Hematopoietic multipotent progenitor cell treated with erythropoietin and hydrocortisone succinate and interleukin-3 and kit ligand, for 6 days (in vitro differentiated cells): ENCODE results near the gene GARIN6.
A peak's percentile ranks its signal among the peaks of the same experiment; 100 is the strongest.
"Not testable (repeated sequence)": the region's sequence is repeated elsewhere in the genome, so short reads cannot be mapped to it uniquely, and the experiment has no call there.

Experiments
- DNase-seq: peaks from one replicate; pipeline ENCODE4 v3.0.0-alpha.2; 2015

Gene GARIN6

DNA sequence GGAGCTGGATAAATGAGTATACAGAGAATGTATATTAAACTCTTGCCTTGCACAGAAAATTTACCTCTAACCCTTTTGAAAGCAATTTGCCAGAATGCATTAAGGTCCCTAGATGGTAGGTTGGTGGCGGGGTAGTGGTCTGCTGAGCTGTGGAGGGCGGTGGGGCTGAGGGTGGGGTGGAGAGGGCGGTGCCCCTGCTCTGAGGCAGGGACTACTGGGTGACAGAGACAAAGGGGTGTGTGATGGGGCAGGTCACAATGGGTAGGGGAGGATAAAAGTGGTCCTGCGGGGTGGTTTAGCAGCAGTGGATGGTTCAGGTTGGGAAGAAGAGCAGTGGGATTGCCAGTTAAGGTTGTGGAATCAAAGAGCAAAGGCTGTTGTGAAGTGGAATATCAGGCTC lies at the start of gene GARIN6:
Gene GARIN6 (plus strand): TSS at position 301 of the 400 bp plus-strand sequence. CDS start 422 bp downstream, outside the sequence.
- DNase-seq, result no peak

DNA sequence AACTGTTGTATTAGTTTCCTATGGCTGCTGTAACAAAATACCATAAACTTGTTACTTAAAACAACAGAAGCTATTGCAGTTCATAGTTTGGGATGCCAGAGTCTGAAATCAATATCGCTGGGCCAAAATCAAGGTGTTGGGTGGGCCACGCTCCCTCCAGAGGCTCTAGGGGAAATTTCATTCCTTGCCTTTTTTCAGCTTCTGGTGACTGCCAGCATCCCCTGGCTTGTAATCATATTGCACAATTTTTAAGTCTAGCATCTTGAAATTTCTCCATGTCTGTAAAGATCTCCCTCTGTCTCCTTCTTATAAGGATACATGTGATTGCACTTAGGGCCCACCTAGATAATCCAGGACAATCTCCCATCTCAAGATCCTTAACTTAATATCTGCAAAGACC lies 48.8 kb upstream of the GARIN6 start:
- DNase-seq, result no peak

DNA sequence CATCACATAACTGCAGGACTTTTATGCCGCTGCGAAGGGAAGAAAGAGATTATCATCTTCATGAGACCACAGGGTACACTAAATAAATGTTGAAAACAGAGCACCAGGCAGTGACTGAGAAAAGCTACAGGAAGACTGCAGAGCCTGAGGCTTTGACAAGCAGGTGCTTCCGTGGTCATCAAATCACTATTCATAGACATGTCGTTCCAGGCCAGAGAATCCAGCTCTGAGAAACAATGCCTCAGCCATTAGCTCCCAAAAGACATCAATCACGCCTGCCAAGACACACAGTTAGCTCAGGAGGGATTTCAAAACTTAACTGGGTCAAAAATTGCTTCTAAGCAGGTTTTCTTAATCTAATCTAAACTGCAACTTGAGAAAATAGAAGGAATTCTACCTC lies 47.2 kb upstream of the GARIN6 start:
- DNase-seq, result no peak

DNA sequence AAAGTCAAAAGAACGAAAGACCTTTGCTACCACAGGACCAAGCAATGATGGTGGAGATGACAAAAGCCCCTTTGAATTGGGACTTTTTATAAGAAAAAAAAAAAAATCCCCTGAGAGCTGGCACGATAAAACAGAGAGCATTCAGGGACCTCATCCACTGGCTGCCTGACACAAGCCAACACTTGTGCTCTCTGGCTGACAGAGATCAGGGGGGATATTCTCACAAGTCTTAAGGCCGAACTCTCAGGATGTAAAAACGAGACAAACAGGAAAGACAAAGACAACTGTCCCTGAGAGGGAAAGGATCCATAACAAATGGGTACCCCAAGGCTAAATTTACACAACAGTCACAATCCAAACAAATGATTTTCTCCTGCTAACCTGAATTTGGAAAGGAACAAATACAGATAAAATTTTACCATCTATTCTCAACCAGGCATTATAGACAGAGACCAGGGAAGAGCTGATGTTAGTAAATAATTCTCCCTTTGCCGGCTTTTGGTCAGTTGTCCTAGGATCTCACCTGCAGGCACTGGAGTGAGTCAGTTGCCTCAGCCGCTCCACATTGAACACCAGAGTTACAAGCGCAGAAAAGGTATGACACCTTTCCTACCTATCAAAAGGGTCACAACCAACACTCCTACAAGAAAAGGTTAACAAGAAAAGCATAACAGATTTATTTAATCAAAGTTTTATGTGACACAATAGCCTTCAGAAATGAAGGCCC lies 37.9 kb upstream of the GARIN6 start:
- no peak for DNase-seq

DNA sequence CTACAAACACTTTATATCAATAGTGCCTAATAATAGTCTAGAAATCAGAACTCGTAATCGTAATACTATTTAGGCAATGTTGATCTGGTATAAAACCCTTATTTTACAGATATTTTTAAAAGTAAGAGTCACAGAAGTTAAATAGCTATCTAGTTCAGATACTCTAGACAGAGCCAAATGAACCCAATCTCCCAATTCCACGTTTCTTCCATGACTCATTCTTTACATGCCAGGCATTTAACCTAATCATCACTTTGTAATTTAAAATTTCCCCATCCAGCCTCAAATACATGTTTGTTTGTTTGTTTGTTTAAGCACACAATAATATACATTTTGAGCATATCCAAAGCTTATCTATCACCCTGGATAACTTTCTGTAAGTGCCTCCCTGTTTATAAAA lies 36.4 kb upstream of the GARIN6 start:
- DNase-seq, result no peak

DNA sequence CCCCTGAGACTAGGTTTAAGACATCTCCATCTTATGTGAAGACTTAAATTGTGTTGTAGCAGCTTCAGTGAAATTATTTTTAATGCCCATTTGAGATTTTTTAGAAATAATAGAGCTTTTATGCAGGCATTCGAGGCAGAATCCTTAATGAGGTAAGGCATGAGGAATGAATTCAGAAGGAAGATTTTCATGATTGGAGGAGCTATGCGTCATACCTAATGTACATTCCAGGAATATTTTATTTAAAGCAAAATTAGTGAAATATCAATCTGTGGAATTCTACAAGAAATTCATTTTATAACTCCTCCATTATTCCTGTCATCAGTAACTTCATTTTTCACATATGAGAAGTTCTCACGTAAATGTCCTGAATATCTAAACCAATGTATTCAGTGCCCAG lies 36.0 kb upstream of the GARIN6 start:
- no peak for DNase-seq

DNA sequence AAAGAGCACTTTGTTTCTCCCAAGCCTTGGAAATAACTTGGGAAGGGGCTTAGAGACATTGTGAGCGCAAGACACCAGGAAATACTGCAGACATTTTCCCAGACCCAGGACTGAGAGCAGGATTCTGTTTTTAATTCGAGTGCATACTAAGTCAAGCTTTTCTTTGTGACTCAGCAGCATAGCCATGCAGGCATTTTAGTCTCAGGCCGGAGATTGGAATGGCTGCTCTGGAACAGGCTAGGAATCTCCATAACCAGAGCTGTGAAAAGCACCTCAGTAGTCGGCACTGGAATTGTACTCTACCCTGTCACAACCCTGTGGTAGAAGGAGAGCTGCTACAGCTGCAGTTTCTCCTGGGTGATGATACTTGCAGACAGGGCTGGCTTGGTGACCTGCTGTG lies 28.9 kb upstream of the GARIN6 start:
- DNase-seq, result no peak

DNA sequence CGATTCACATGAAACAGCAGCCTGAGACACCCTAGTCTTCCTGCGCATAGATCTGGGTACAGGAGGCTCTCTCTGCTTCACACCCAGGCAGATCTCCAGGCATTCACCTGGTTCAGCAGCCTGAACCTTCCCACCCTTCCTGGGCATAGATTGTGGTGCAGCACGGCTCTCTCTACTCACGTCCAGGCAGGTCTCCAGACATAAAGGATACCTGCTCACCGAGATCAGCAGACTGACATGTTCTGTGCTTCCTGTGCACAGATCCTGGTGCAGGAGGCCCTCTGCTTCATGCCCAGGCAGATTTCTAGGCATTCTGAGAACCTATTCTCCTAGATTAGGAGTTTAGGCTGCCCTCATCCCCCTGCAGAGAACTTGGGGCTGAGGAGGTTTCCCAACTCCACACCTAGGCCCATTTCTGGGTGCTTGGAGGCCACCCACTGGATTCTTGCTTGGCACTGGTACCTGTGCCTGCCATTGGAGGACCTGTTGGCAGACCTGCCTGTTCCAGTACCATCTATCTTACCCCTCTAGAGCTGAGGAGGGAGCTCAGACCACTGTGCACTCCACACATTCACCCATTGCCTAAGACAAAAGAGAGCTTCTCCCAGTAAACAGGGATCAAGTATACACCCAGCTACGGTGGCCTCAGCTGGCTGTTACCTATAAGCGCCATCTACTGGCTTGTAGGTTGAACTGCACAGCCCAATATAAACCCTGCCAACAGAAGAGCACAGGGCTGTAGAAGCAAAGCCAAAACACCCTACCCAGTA lies 28.0 kb upstream of the GARIN6 start:
- peak; percentile 63 for DNase-seq

DNA sequence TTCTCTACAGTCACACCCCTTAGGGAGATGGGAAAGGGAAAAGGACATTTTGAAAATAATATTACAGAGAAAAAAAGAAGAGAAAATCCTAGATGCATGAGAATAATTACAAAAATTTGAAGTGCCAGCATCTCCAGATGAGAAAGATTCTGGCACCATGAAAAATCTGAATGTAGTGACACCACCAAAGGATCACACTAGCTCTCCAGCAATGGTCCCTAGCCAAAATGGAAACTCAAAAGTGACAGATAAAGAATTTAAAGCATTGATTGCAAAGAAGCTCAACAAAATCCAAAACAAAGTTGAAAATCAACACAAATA lies 27.4 kb upstream of the GARIN6 start:
- no peak for DNase-seq

DNA sequence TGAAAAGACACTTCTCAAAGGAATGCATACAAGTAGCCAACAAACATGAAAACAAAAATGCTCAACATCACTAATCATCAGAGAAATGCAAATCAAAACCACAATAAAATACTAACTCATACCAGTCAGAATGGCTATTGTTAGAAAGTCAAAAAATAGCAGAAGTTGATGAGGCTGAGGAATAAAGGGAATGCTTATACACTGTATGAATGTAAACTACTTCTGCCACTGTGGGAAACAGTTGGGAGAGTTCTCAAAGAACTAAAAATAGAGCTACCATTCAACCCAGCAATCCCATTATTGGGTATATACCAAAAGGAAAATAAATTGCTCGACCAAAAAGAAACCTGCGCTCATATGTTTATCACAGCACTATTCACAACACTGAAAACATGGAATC lies 23.0 kb upstream of the GARIN6 start:
- not testable (repeated sequence) for DNase-seq

DNA sequence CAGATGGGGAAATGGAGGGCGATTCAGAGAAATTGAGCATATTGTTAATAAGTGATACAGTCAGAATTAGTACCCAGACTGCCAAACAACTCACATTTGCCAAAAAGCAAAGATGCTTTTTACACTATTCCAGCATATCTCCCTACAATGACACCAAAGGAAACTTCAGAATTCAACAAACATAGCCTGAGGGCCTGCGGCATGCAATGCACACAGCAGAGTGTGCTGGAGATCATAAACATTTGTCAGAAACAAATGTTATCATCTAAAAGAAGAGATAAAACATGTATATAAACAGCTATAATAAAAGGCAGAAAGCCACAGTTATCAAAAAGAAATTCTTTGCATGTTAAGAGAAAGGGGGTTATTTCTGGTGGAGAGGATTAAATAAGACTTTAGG lies 20.1 kb upstream of the GARIN6 start:
- DNase-seq, result no peak

DNA sequence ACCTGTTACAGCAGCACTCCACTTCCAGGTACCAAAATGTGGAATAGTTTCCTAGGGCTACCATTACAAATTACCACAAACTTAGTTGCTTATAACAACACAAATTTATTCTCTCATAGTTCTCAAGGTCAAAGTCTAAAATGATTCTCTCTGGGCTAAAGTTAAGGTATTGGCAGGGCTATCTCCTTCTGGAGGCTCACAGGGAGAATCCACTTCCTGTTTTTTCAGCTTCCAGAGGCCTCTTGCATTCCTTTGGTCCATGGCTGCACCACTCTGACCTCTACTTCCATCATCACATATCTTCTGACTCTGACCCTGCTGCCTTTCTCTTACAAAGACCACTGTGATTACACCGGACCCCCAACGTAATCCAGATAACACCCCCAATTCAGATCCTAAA lies 2.9 kb upstream of the GARIN6 start:
- no peak for DNase-seq

DNA sequence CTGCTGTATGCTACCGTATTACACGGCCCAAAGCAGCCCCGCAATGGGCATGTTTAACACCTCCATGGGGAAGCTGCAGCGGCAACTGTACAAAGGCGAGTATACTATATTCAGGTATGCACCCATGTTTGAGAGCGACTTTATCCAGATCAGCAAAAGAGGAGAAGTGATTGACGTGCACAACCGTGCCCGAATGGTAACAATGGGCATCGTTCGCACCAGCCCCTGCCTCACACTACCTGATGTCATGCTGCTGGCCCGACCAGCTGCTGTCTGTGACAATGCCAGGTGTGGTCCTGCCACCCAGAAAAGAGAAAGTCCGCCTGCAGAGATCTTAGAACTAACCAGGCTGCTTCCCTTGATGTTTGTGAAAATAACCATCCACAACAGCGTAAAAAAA lies 630 bp downstream of the GARIN6 start:
- DNase-seq, result no peak

DNA sequence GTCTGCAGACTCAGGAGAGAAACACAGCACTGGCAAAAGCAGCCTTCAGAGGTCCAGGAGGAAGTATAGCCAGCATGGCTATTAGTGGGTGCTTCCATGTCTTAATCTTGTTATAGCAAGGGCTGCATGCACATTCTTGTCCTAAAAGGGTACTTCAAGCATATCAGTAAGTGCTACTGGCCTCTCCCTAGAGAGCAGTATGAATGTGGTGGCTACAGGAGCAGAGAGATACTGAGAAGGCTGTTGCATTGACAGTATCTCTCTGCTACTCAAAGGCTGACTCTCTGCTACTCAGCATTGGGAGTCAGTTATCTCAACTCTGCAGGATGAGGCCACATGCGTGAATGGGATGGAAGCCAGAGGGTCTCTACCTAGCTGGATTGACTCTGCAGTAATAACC lies 2.0 kb downstream of the GARIN6 start:
- DNase-seq, result no peak

DNA sequence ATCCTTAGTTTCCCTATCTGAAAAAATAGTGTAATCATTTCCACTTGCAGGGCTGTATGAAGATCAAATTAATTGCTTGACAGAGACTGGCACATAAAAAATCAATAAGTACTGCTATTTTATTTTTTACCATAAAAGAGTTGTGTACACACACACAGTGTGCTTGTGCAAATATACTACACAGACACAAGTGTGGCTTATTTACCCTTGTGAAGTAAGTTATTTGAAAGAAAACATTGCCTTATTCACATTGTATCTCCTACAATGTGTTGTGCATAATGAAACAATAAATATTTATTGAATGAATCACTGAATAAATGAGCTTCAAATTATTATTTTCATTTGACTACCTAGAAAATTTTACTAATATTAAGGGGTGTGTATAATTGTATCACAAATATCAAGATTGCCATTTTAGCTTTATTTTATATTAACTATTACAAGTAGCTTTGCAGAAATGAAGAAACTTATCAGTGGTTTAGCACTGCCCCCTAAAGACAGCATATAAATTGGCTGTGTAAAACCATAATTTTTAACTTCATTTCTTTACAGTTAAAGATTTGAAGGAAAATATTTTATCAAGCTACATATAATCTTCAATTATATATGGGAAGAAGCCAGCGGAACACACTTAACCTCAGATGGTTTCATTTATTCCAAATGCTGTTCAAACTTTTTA lies 11.3 kb downstream of the GARIN6 start:
- DNase-seq, result no peak

DNA sequence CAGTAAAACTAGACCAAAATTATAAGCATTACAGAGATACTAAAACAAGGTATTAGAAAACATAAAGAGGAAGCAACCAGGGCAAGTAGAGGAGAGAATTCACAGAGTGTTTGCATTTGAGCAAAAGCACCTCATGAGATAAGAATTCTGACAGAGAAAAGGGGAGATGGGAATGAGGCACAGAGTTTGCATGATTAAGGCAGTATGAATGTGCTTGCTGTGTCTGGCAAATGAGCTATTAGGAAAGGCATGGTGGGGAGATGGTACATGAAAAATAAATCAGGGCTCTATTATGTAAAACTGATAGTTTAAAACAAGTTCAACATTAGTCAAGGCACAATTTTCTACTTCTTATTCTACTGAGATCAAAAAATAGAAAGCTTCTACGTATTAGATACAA lies 23.1 kb downstream of the GARIN6 start:
- DNase-seq, result no peak

DNA sequence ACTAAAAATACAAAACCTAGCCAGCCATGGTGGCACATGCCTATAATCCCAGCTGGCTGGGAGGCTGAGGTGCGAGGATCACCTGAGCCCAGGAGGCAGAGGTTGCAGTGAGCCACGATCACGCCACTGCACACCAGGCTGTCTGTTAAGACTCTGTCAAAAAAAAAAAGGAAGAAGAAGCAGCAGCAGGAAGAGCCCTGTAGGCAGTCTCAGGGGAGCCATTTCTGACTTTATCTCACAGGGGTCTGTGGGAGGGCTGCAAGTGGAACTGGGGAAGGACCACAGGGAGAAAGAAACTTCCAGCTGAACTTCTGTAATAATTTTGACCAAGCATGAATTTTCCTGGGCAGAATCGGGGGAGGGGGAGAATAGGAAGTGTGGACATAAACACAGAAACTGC lies 32.7 kb downstream of the GARIN6 start:
- no peak for DNase-seq

DNA sequence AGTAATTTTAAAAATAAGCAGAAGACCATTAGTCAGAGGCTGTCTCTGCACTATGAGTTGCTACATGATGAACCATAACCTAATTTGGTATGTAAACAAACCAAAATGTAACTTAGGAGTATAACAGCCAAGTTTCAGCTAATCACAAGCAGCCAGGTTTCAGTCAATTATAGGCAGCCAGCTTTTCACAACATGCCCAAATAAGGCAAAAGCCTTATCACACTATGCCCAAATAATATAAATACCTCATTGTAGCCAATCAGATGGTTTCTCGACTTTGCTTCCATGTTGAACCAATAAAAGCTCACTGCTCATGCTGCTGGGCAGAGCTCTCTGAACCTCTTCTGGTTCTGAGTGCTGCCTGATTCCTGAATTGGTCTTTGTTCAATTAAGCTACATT lies 38.6 kb downstream of the GARIN6 start:
- DNase-seq, result no peak

DNA sequence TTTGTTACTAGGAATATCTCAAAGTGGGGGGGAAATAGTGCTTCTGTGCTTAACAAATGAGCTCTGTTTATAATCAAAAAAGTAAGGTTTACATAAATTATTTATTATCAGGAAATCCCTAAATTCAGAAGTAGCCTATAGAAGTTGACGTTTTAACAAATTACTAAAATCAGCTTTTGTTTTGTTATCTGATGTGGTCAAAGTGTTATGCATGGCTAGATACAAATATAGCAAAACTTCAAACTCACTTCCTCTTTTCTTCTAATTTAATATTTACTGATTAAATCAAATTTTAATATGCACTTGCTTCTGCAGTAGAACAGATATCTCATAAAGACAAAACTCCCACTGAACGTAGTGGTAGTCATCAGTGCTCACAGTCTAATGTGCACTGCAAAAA lies 47.5 kb downstream of the GARIN6 start:
- DNase-seq, result no peak
